GM19193 (cell line): Measurements from ENCODE around the gene NAA16.
A peak's percentile ranks its signal among the peaks of the same experiment; 100 is the strongest.

ENCODE experiments used
- POLR2A ChIP-seq: IDR thresholded peaks from 4 replicates; pipeline ENCODE4 v1.6.1; 2011; ENCODE audit not compliant: insufficient read depth, insufficient read length; ENCODE audit errors: extremely low read depth

Gene NAA16

DNA sequence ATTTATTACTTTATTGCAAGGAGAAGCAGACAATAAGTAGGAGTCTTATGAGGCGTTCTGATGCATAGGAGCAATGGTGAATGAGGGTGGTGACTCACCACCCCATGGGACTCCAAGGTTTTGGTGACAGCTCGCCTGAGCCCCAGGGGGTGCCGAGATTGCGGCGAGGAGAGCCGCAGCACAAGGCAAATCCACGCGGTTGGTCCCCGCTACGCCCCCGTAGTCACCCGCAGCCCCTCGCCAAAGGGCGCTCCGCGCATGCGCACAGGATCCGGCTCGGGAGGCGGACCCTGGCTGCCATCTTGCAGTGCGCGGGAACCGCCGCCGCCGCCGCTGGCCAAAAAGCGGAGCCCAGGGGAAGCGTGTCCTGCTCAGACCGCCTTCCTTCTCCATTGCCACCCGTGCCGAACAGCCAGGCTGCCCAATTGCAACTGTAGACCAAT is at the start of gene NAA16:
Gene NAA16 (plus strand): TSS at position 305 of the 443 bp plus-strand sequence. CDS start 262 bp downstream, outside the sequence.
- TF ChIP-seq POLR2A, result peak; percentile 84

GRCh38 chr13:41263261-41263971 is 47.7 kb upstream of the NAA16 start, which contains the start of gene MTRF1:
Gene MTRF1 (minus strand): TSS chr13:41263576. CDS start chr13:41260907, 2,669 bp downstream.
- peak; percentile 67 for TF ChIP-seq POLR2A

GRCh38 chr13:41267106-41267505 is 44.0 kb upstream of the NAA16 start:
- TF ChIP-seq POLR2A, result no peak

DNA sequence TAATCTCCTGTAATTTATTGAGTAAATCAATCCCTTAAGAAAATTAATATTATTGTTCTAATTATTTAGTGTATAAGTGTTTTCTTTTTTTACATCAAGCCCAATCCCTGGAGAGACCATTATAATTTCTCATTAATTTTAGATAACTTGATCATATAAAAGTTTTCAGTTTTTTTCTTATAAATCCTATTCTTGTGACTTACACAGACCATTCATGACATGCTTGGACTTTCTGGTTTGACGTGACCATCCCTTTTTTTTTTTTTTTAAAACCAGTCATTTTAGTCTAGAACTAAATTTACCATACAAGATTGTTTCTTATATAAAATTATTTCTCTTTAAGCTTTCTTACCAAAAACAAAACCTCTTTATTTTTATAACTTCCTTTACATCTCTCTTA is 42.3 kb upstream of the NAA16 start:
- no peak for TF ChIP-seq POLR2A

DNA sequence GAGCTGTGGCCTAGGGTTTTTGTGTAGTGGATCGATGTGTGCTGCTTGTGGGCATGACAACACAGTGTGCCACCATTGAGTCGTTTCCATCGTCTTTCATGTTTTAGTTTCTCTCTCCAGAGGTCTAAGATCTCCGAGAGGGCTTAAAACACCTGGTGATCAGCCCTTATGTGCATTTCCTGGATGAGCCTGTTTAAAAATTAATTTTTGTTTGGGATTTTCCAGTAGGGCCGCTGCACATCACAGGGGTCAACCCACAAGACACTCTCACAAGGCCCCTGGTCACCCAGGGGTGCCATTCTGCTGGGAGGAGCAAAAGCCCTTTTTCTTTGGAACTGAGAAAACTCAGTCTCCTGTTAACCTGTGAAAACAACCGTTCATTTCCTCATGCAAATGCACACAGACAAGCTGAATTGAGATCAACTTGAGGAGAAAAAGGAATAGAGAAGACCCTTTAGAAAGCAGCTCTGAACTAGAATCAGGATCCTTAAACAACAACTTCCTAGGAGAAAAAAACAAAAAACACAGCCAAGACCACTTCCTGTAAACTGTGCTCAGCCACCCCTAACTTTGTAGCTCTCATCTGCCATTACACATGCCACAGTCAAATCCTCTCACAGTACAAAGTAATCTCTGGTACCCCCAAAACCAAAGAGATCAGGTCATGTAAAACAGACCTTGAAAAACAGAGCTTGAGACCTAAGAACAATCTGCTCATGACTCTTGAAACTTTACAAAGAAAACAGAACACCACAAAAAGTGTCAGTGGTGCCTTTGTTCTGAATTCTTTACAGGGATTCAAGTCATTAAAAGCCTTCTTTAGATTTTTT is 39.4 kb upstream of the NAA16 start:
- TF ChIP-seq POLR2A, result no peak

DNA sequence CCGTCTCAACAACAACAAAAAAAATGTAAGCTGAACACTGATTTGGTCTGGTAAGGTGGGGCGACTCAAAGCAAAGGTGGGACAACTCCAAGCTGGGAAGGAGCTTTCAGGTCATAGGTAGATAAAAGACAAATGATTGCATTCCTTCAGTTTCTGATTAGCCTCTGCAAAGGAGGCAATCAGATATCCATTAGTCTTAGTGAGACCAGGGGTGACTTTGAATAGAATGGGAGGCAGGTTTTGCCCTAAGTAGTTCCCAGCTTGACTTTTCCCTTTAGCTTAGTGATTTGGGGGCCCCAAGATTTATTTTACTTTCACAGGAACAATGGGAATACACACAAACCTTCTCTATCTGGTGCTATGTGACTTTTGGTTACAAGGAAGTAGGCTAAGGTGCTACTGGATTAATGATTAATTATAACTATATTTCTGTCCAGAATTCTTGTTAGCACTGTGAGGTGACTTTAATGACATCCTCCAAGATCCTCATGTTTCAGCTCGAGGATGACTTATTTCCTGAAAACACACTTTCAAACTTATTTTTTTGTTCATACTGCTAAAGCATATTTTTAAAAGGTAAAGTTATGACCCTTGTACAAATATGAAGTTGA is 37.1 kb upstream of the NAA16 start:
- TF ChIP-seq POLR2A, result no peak

DNA sequence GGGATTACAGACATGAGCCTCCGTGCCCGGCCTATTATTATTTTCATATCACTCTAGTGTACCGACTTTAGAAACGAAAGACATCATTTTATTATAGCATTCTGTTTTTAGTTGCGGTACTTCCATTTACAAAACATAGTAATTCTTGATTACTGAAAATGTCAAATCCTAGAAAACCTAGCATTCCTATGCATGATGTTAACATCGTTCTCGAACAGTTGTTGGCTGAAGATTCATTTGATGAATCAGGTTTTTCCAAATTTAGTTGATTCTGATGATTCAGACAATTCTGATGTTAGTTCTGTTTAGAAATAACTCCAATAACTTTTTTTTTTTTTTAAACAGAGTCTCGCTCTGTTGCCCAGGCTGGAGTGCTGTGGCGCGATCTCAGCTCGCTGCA is 36.2 kb upstream of the NAA16 start:
- TF ChIP-seq POLR2A, result no peak

DNA sequence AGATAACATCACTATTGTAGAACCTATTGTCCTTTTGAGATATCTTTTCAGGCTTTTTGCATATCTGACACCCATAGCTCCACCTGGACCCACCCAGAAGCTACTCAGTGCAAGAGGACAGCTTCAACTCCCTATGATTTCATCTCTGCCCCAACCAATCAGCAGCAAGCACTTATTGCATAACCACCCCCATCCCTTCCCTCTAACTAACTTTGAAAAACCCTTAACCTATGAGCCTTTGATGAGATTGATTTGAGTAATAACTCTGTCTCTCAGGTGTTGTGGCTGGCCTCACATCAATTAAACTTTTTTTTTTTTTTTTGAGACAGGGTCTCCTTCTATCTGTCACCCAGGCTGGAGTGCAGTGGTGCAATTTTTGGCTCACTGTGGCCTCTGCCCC is 34.2 kb upstream of the NAA16 start:
- TF ChIP-seq POLR2A, result no peak

- TF ChIP-seq POLR2A, result no peak
Observed at GRCh38 chr13:41282129-41282571, 28.9 kb upstream of the NAA16 start.

DNA sequence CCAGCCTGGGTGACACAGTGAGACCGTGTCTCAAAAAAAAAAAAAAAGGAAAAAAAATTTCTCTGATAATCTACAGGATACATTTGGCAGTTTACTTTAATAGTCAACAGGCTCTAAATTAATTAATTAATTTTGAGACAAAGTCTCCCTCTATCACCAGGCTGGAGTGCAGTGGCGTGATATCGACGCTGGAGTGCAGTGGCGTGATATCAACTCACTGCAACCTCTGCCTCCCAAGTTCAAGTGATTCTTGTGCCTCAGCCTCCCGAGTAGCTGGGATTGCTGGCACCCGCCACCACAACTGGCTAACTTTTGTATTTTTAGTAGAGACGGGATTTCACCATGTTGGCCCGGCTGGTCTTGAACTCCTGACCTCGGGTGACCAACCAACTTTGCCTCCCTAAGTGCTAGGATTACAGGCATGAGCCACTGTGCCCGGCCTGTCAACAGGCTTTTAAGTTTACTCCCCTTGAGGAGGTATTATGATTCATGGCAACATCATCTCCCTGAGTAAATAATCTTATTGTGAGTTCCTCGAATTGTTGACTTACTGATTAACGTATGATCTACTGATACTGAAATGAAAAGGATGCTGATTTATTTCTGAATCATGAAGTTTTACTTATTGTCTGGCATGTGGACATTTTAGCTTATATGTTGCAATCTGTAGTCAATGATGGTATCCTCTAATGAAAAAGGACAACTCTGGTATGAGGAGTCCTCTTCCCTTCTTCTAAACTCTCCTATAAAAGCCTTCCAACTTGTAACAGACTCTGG is 26.4 kb upstream of the NAA16 start:
- no peak for TF ChIP-seq POLR2A

- TF ChIP-seq POLR2A, result no peak
Observed at GRCh38 chr13:41286370-41286769, 24.7 kb upstream of the NAA16 start.

GRCh38 chr13:41289463-41289881 is 21.6 kb upstream of the NAA16 start:
- TF ChIP-seq POLR2A, result no peak

- TF ChIP-seq POLR2A, result no peak
Observed at GRCh38 chr13:41291246-41291645, 19.8 kb upstream of the NAA16 start.

- TF ChIP-seq POLR2A, result no peak
Observed at GRCh38 chr13:41293272-41293671, 17.8 kb upstream of the NAA16 start.
